Measurements from ENCODE around the gene SEPTIN3.

The SEPTIN3 gene

GRCh38 chr22:41976070-41976901, 7.0 kb downstream of the SEPTIN3 start:
- DNase-seq: peak; percentile 38

- DNase-seq: no peak
Measured at GRCh38 chr22:41976961-41977566, 7.8 kb downstream of the SEPTIN3 start.

- DNase-seq: no peak
Measured at GRCh38 chr22:41978732-41979131, 9.5 kb downstream of the SEPTIN3 start.

- DNase-seq: no peak
Measured at GRCh38 chr22:41979423-41980250, 10.4 kb downstream of the SEPTIN3 start.

GRCh38 chr22:41982865-41983264, 13.6 kb downstream of the SEPTIN3 start:
- no peak for DNase-seq

GRCh38 chr22:41983513-41984405, 14.5 kb downstream of the SEPTIN3 start:
- no peak for DNase-seq

- DNase-seq: no peak
Measured at GRCh38 chr22:41987276-41987675, 18.0 kb downstream of the SEPTIN3 start.

- no peak for DNase-seq
Measured at GRCh38 chr22:41989246-41989645, 20.0 kb downstream of the SEPTIN3 start.

- DNase-seq: no peak
Measured at GRCh38 chr22:41991111-41991510, 21.9 kb downstream of the SEPTIN3 start.

- DNase-seq: no peak
Measured at GRCh38 chr22:41992496-41992895, 23.3 kb downstream of the SEPTIN3 start.

- no peak for DNase-seq
Measured at GRCh38 chr22:41995211-41995610, 26.0 kb downstream of the SEPTIN3 start.

- no peak for DNase-seq
Measured at GRCh38 chr22:41996826-41997225, 27.6 kb downstream of the SEPTIN3 start.

- DNase-seq: peak; percentile 90
Measured at GRCh38 chr22:41998361-41999261, 29.4 kb downstream of the SEPTIN3 start, which contains the start of gene WBP2NL. Gene WBP2NL (plus strand): TSS chr22:41998788. CDS start chr22:41998819, 31 bp downstream.

GRCh38 chr22:42000466-42000865, 31.2 kb downstream of the SEPTIN3 start:
- no peak for DNase-seq

- DNase-seq: no peak
Measured at GRCh38 chr22:42001121-42001520, 31.9 kb downstream of the SEPTIN3 start.

- no peak for DNase-seq
Measured at GRCh38 chr22:42001706-42002105, 32.5 kb downstream of the SEPTIN3 start.

- no peak for DNase-seq
Measured at GRCh38 chr22:42007922-42008321, 38.7 kb downstream of the SEPTIN3 start.

GRCh38 chr22:42010778-42011177, 41.5 kb downstream of the SEPTIN3 start:
- DNase-seq: no peak

- DNase-seq: no peak
Measured at GRCh38 chr22:42013385-42013784, 44.1 kb downstream of the SEPTIN3 start.

GRCh38 chr22:42016111-42016510, 46.9 kb downstream of the SEPTIN3 start:
- DNase-seq: no peak

GRCh38 chr22:42018224-42018623, 49.0 kb downstream of the SEPTIN3 start:
- no peak for DNase-seq

Measured in central memory CD4-positive, alpha-beta T cell (primary cell).